NCI-H1092 (cell line): Measurements from ENCODE around the gene ELFN2.
"Not testable (repeated sequence)": the region's sequence is repeated elsewhere in the genome, so short reads cannot be mapped to it uniquely, and the experiment has no call there.

Experiments used
- DNase-seq: peaks from one replicate; lab custom pipeline; 2025; lab: John Stamatoyannopoulos, UW

Gene ELFN2

GRCh38 chr22:37409459-37410050 lies 17.7 kb downstream of the ELFN2 start:
- DNase-seq, result no peak

- DNase-seq, result no peak
Observed at GRCh38 chr22:37409031-37409430, 18.2 kb downstream of the ELFN2 start.

- DNase-seq, result no peak
Observed at GRCh38 chr22:37407856-37408255, 19.4 kb downstream of the ELFN2 start.

GRCh38 chr22:37406441-37407235 lies 20.6 kb downstream of the ELFN2 start:
- no peak for DNase-seq

GRCh38 chr22:37404091-37404490 lies 23.2 kb downstream of the ELFN2 start:
- no peak for DNase-seq

- DNase-seq, result no peak
Observed at GRCh38 chr22:37403267-37403960, 23.9 kb downstream of the ELFN2 start.

GRCh38 chr22:37402184-37402506 lies 25.1 kb downstream of the ELFN2 start:
- no peak for DNase-seq

GRCh38 chr22:37401401-37402183 lies 25.7 kb downstream of the ELFN2 start:
- DNase-seq, result no peak

- DNase-seq, result no peak
Observed at GRCh38 chr22:37400719-37401118, 26.6 kb downstream of the ELFN2 start.

- not testable (repeated sequence) for DNase-seq
Observed at GRCh38 chr22:37399457-37399856, 27.8 kb downstream of the ELFN2 start.

- no peak for DNase-seq
Observed at GRCh38 chr22:37397226-37397625, 30.1 kb downstream of the ELFN2 start.

GRCh38 chr22:37396488-37397084 lies 30.7 kb downstream of the ELFN2 start:
- DNase-seq, result no peak

- DNase-seq, result no peak
Observed at GRCh38 chr22:37394341-37394740, 32.9 kb downstream of the ELFN2 start.

- DNase-seq, result no peak
Observed at GRCh38 chr22:37393746-37394145, 33.5 kb downstream of the ELFN2 start.

- no peak for DNase-seq
Observed at GRCh38 chr22:37392721-37393328, 34.5 kb downstream of the ELFN2 start.

- DNase-seq, result no peak
Observed at GRCh38 chr22:37391702-37392101, 35.6 kb downstream of the ELFN2 start.

- DNase-seq, result no peak
Observed at GRCh38 chr22:37390075-37390474, 37.2 kb downstream of the ELFN2 start.

- DNase-seq, result no peak
Observed at GRCh38 chr22:37388538-37388937, 38.7 kb downstream of the ELFN2 start.

- no peak for DNase-seq
Observed at GRCh38 chr22:37387793-37388192, 39.5 kb downstream of the ELFN2 start.

- DNase-seq, result no peak
Observed at GRCh38 chr22:37386441-37386840, 40.8 kb downstream of the ELFN2 start.

GRCh38 chr22:37384691-37385090 lies 42.6 kb downstream of the ELFN2 start:
- no peak for DNase-seq

GRCh38 chr22:37383341-37383740 lies 43.9 kb downstream of the ELFN2 start:
- DNase-seq, result peak; percentile 44
